HepG2 (cell line): ENCODE data around the gene MEIS1. TPM values are rescaled to one million over a fixed set of nuclear protein-coding genes. Genes with fewer than 3 reads are reported as not detected.

Experiments used
- ATAC-seq: fragments of 200-7000 bp; cut with Tn5 transposase; 3 replicates; pipeline ENCODE4 v1.9.1; 2020; ENCODE audit warnings: mild to moderate bottlenecking, moderate library complexity
- BruUV-seq: library from RNA; stranded (reverse); fragments of 400-500 nt; replicated peaks from 2 replicates; lab custom pipeline; 2021; lab: Mats Ljungman, UMichigan
- CTCF ChIA-PET: fragments of 300-600 bp; formaldehyde crosslinking; extraction: SDS; loops from one replicate; lab custom pipeline; 2021; ENCODE audit warnings: low total read pairs, inconsistent platforms, low intra/inter-chr PET ratio; lab: Yijun Ruan, JAX
- POLR2A ChIA-PET: fragments of 350-600 bp; sonication (Branson Sonifier 250); formaldehyde crosslinking; loops from one replicate; lab custom pipeline; 2020; ENCODE audit warnings: antibody characterized with exemption, inconsistent platforms; lab: Yijun Ruan, JAX
- DNase-seq: peaks from one replicate; pipeline ENCODE4 v3.0.0-alpha.2; 2015; ENCODE audit warnings: low spot score
- FAIRE-seq: peaks from 3 replicates; lab custom pipeline; 2011; peaks lifted over from hg19 to GRCh38; lab: Jason Lieb, UNC
- H2AFZ ChIP-seq: one replicate; pipeline ENCODE4 v1.6.1; 2011; ENCODE audit warnings: low read length, inconsistent platforms
- H3K27ac ChIP-seq: fragments of 300-600 bp; 3 replicates; pipeline ENCODE4 v1.8.0; 2011; ENCODE audit warnings: mixed run types, mild to moderate bottlenecking, mixed read lengths, low read length, inconsistent platforms; ENCODE audit not compliant: insufficient read depth; ENCODE audit errors: extremely low read length
- H3K27me3 ChIP-seq, 2 experiments: fragments of 200-600 bp in 1 of 2; 2 replicates in 1 of 2; 3 replicates in 1 of 2; pipeline versions ENCODE4 v1.6.0 to v1.8.0; 2011; ENCODE audit warnings: low read length in 2 of 2, mild to moderate bottlenecking in 2 of 2, moderate library complexity in 2 of 2, inconsistent platforms in 1 of 2; ENCODE audit not compliant: insufficient read depth in 2 of 2, control insufficient read depth in 1 of 2
- H3K36me3 ChIP-seq, 2 experiments: fragments of 200-600 bp in 1 of 2; replicated peaks in 1 of 2; 2 replicates in 1 of 2; 3 replicates in 1 of 2; pipeline versions ENCODE4 v1.5.1 to v1.8.0; 2011; ENCODE audit warnings: low read length in 2 of 2, inconsistent platforms in 1 of 2; ENCODE audit not compliant: insufficient read depth in 2 of 2, control insufficient read depth in 1 of 2
- H3K4me1 ChIP-seq: 2 replicates; pipeline ENCODE4 v1.5.1; 2012; ENCODE audit warnings: low read length, inconsistent platforms; ENCODE audit not compliant: insufficient read depth
- H3K4me2 ChIP-seq: 2 replicates; pipeline ENCODE4 v1.6.0; 2011; ENCODE audit warnings: low read depth, low read length, inconsistent platforms
- H3K4me3 ChIP-seq, 3 experiments: fragments of 200-600 bp in 1 of 3; sonication (generic), shearing (Covaris generic) in 1 of 3; replicated peaks in 1 of 3; 2 replicates each; pipeline ENCODE4 v1.5.1; 2011 to 2016; ENCODE audit warnings: low read length in 3 of 3, inconsistent platforms in 2 of 3, low read depth in 2 of 3, mild to moderate bottlenecking in 2 of 3, control low read depth in 1 of 3, mixed read lengths in 1 of 3; ENCODE audit not compliant: insufficient read depth in 1 of 3
- H3K79me2 ChIP-seq: one replicate; pipeline ENCODE4 v1.6.1; 2011; ENCODE audit warnings: low read length, inconsistent platforms; ENCODE audit not compliant: insufficient read depth
- H3K9ac ChIP-seq: 2 replicates; pipeline ENCODE4 v1.6.0; 2011; ENCODE audit warnings: mild to moderate bottlenecking, low read depth, low read length, inconsistent platforms; ENCODE audit not compliant: insufficient read depth
- H3K9me3 ChIP-seq: 2 replicates; pipeline ENCODE4 v1.5.1; 2012; ENCODE audit warnings: mild to moderate bottlenecking, low read length
- H4K20me1 ChIP-seq: 2 replicates; pipeline ENCODE4 v1.6.0; 2011; ENCODE audit warnings: inconsistent platforms, mild to moderate bottlenecking, low read length, moderate library complexity; ENCODE audit not compliant: insufficient read depth
- HES4 ChIP-seq: sonication (generic); formaldehyde crosslinking; IDR thresholded peaks from 2 replicates; pipeline ENCODE4 v1.9.0; 2021; ENCODE audit warnings: mild to moderate bottlenecking, missing genetic modification reagents, borderline replicate concordance
- IRF2 ChIP-seq: IDR thresholded peaks from 2 replicates; pipeline ENCODE4 v1.6.1; 2018; ENCODE audit warnings: missing genetic modification reagents, missing compliant biosample characterization
- RBFOX2 ChIP-seq: fragments of 200-400 bp; formaldehyde crosslinking; IDR thresholded peaks from 2 replicates; pipeline ENCODE4 v1.6.1; 2017; ENCODE audit warnings: low read depth, mild to moderate bottlenecking, low read length
- SALL1 ChIP-seq: sonication (generic); formaldehyde crosslinking; IDR thresholded peaks from 2 replicates; pipeline ENCODE4 v1.8.0; 2022; ENCODE audit warnings: mild to moderate bottlenecking, missing genetic modification reagents
- ZNF343 ChIP-seq: sonication (generic); formaldehyde crosslinking; IDR thresholded peaks from 2 replicates; pipeline ENCODE4 v1.4.0; 2020; ENCODE audit warnings: mild to moderate bottlenecking, missing genetic modification reagents
- ZNF614 ChIP-seq: IDR thresholded peaks from 2 replicates; pipeline ENCODE4 v1.6.1; 2018; ENCODE audit warnings: missing biosample characterization, missing genetic modification reagents, inconsistent platforms, borderline replicate concordance
- ZNF724P ChIP-seq: sonication (generic); formaldehyde crosslinking; IDR thresholded peaks from 2 replicates; pipeline ENCODE4 v1.8.0; 2022; ENCODE audit warnings: missing genetic modification reagents, borderline replicate concordance
- WGBS: methylation state at CpG from one replicate; pipeline ENCODE4 v1.1.6; 2017; ENCODE audit warnings: low lambda C conversion rate; 5-methylcytosine and 5-hydroxymethylcytosine counted together
- in situ Hi-C: cut with HindIII; loops from 2 replicates; pipeline ENCODE4 v1.10.0; 2017; ENCODE audit warnings: low pct_unique_long_range_greater_than_20kb; ENCODE audit not compliant: extremely low pct_ligation_motif_present
- intact Hi-C: fragments of 100-400 bp; cut with micrococcal nuclease; formaldehyde crosslinking; loops from one replicate; pipeline ENCODE4 v1.10.0; 2022; ENCODE audit not compliant: unreplicated experiment
- polyA plus RNA-seq, 8 experiments: library from polyadenylated mRNA; depleted of rRNA in 3 of 8; stranded (reverse) in 7 of 8; unstranded in 1 of 8; fragments of >200 nt; fragmentation: Illumina TruSeq in 4 of 8; extraction: Trizol in 4 of 8; gene quantifications; 2 replicates each; pipeline versions ENCODE4 v1.2.1 to v1.2.3, GENCODE V29; 2011 to 2016; ENCODE audit warnings: low read depth in 4 of 8, missing spikeins in 1 of 8, mixed read lengths in 1 of 8; ENCODE audit not compliant: insufficient read depth in 1 of 8
- total RNA-seq, 5 experiments: library from RNA; depleted of rRNA; stranded (reverse); fragments of >200 nt; fragmentation: Illumina TruSeq; extraction: Trizol; gene quantifications; 2 replicates each; pipeline ENCODE4 v1.2.3, GENCODE V29; 2016; ENCODE audit warnings: low read depth in 1 of 5
- TF ChIP-seq, protein P1 (sequence below): sonication (generic); formaldehyde crosslinking; IDR thresholded peaks from 2 replicates; pipeline ENCODE4; 2020; ENCODE audit warnings: missing genetic modification reagents, mild to moderate bottlenecking, borderline replicate concordance
- TF ChIP-seq, protein P2 (sequence below): sonication (generic); formaldehyde crosslinking; IDR thresholded peaks from 2 replicates; pipeline ENCODE4 v1.5.0; 2020; ENCODE audit warnings: mild to moderate bottlenecking, missing genetic modification reagents, borderline replicate concordance
- TF ChIP-seq, protein P3 (sequence below): sonication (generic); formaldehyde crosslinking; IDR thresholded peaks from 2 replicates; pipeline ENCODE4 v1.4.0; 2020; ENCODE audit warnings: mild to moderate bottlenecking, missing genetic modification reagents

MEIS1 gene
- total and polyA plus RNA-seq, 2 of the 13 experiments (the other 11 are each of a cell fraction or from before 2014, with no cell fraction given) = 3.8 to 6.0 TPM

DNA sequence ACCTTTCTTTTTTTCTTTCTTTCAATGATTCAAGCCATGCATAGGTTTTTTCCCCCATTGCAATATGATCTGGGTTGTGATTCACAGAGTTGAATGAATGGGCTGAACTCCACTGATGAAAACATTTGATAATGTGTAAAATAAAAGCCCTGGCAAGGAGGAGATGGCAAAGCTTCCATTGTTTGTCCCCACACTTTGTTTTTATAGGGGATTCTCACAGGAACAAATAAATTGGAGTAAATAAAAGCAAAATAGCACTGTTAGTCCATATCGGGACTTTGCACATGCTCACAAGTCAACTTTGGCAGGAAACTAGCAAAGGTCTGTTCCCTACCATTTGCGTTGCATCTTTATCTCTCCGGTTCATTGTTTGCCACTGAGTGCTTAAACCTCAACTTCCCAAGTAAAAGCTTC is 55.7 kb downstream of the MEIS1 start:
- WGBS = 77% methylated on average over 3 of the region's 3 CpGs
- no peak overlapping the region for H3K27ac ChIP-seq
- H3K9ac ChIP-seq = no peak overlapping the region
- no peaks in the 10 kb centered on the region for H3K9me3 ChIP-seq
- intact Hi-C loops = no loop called here
- H3K4me3 ChIP-seq = no peak overlapping the region
- no peak overlapping the region for H2AFZ ChIP-seq
- no TSS peak for BruUV-seq
- H3K4me1 ChIP-seq = peaks cover 17% of the 10 kb centered on the region
- H3K79me2 ChIP-seq = no peaks in the 10 kb centered on the region
- DNase-seq (no peak), FAIRE-seq (no peak), ATAC-seq (no peak)
- no peaks in the 10 kb centered on the region for H3K36me3 ChIP-seq
- ChIA-PET POLR2A (interaction anchor here (0.9 kb wide), 1 partner anchor 56 kb away, joined by 3 read pairs; no protein-coding TSS in a partner anchor), CTCF (no interaction called here)
- H4K20me1 ChIP-seq = no peaks in the 10 kb centered on the region
- H3K4me2 ChIP-seq = no peak overlapping the region
- no peaks in the 10 kb centered on the region for H3K27me3 ChIP-seq
- TF ChIP-seq, protein P1, sequence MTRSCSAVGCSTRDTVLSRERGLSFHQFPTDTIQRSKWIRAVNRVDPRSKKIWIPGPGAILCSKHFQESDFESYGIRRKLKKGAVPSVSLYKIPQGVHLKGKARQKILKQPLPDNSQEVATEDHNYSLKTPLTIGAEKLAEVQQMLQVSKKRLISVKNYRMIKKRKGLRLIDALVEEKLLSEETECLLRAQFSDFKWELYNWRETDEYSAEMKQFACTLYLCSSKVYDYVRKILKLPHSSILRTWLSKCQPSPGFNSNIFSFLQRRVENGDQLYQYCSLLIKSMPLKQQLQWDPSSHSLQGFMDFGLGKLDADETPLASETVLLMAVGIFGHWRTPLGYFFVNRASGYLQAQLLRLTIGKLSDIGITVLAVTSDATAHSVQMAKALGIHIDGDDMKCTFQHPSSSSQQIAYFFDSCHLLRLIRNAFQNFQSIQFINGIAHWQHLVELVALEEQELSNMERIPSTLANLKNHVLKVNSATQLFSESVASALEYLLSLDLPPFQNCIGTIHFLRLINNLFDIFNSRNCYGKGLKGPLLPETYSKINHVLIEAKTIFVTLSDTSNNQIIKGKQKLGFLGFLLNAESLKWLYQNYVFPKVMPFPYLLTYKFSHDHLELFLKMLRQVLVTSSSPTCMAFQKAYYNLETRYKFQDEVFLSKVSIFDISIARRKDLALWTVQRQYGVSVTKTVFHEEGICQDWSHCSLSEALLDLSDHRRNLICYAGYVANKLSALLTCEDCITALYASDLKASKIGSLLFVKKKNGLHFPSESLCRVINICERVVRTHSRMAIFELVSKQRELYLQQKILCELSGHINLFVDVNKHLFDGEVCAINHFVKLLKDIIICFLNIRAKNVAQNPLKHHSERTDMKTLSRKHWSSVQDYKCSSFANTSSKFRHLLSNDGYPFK (CRISPR knock-in tag) = no peak
- TF ChIP-seq ZNF343 (CRISPR knock-in tag) (no peak), RBFOX2 (no peak), HES4 (no peak), SALL1 (CRISPR knock-in tag) (no peak), ZNF614 (CRISPR knock-in tag) (no peak), IRF2 (no peak), ZNF724P (CRISPR knock-in tag) (no peak)
- TF ChIP-seq, protein P2, sequence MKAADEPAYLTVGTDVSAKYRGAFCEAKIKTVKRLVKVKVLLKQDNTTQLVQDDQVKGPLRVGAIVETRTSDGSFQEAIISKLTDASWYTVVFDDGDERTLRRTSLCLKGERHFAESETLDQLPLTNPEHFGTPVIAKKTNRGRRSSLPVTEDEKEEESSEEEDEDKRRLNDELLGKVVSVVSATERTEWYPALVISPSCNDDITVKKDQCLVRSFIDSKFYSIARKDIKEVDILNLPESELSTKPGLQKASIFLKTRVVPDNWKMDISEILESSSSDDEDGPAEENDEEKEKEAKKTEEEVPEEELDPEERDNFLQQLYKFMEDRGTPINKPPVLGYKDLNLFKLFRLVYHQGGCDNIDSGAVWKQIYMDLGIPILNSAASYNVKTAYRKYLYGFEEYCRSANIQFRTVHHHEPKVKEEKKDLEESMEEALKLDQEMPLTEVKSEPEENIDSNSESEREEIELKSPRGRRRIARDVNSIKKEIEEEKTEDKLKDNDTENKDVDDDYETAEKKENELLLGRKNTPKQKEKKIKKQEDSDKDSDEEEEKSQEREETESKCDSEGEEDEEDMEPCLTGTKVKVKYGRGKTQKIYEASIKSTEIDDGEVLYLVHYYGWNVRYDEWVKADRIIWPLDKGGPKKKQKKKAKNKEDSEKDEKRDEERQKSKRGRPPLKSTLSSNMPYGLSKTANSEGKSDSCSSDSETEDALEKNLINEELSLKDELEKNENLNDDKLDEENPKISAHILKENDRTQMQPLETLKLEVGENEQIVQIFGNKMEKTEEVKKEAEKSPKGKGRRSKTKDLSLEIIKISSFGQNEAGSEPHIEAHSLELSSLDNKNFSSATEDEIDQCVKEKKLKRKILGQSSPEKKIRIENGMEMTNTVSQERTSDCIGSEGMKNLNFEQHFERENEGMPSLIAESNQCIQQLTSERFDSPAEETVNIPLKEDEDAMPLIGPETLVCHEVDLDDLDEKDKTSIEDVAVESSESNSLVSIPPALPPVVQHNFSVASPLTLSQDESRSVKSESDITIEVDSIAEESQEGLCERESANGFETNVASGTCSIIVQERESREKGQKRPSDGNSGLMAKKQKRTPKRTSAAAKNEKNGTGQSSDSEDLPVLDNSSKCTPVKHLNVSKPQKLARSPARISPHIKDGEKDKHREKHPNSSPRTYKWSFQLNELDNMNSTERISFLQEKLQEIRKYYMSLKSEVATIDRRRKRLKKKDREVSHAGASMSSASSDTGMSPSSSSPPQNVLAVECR = no peak
- TF ChIP-seq, protein P3, sequence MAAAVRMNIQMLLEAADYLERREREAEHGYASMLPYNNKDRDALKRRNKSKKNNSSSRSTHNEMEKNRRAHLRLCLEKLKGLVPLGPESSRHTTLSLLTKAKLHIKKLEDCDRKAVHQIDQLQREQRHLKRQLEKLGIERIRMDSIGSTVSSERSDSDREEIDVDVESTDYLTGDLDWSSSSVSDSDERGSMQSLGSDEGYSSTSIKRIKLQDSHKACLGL (CRISPR knock-in tag) = no peak
- in situ Hi-C loops = no loop called here
